Measurements from ENCODE around the gene ZNF184.

The ZNF184 gene

DNA sequence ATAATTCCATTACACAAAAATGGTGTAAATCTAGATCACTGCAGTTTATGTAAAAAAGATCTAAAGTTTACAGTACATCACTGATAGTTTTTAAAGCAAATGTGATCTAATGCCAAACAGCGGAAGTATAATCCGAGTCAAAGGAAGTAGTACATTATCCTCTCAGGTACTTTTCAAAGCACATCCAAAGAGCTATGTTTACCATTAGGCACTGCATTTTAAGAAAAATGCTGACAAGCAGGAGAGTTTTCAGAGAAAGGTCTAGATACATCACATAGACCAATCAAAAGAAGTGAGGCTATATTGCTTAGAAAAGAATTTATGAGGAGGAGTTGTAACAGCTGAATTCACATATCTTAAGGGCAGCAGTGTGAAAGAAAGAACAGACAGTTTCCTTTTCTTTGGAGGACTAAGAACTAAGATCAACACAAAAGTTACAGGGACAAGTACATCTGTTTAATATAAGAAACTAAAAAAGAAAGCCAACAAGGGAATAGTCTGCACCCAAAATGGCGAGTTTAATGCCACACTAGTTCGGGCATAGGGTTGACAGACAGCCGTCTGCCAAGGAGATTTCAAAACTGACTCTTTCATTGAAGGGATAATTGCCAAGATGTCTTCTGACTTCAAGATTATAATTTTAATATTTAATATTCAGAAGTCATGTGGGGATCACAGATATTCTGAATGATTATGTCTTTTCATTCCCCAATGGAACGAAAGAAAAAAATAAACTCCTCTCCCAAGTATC, 1.4 kb downstream of the ZNF184 start:
- peaks cover 12% of the 10 kb centered on the region for H3K36me3 ChIP-seq
- H3K9me3 ChIP-seq = no peaks in the 10 kb centered on the region
- H3K4me3 ChIP-seq (ENCODE audit: low read depth in 1 of 2, low read length in 1 of 2) = no peak overlapping the region
- H3K4me1 ChIP-seq (ENCODE audit: control insufficient read depth in 1 of 2, insufficient read depth in 1 of 2, low read depth in 1 of 2, low read length in 1 of 2) = peaks cover 7 to 17% of the 10 kb centered on the region in 2 experiments
- TF ChIP-seq, protein P1, sequence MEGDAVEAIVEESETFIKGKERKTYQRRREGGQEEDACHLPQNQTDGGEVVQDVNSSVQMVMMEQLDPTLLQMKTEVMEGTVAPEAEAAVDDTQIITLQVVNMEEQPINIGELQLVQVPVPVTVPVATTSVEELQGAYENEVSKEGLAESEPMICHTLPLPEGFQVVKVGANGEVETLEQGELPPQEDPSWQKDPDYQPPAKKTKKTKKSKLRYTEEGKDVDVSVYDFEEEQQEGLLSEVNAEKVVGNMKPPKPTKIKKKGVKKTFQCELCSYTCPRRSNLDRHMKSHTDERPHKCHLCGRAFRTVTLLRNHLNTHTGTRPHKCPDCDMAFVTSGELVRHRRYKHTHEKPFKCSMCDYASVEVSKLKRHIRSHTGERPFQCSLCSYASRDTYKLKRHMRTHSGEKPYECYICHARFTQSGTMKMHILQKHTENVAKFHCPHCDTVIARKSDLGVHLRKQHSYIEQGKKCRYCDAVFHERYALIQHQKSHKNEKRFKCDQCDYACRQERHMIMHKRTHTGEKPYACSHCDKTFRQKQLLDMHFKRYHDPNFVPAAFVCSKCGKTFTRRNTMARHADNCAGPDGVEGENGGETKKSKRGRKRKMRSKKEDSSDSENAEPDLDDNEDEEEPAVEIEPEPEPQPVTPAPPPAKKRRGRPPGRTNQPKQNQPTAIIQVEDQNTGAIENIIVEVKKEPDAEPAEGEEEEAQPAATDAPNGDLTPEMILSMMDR (IDR thresholded peaks at IDR 0.05) = no peak
- H3K27me3 ChIP-seq = no peaks in the 10 kb centered on the region
- H3K27ac ChIP-seq = no peak overlapping the region

DNA sequence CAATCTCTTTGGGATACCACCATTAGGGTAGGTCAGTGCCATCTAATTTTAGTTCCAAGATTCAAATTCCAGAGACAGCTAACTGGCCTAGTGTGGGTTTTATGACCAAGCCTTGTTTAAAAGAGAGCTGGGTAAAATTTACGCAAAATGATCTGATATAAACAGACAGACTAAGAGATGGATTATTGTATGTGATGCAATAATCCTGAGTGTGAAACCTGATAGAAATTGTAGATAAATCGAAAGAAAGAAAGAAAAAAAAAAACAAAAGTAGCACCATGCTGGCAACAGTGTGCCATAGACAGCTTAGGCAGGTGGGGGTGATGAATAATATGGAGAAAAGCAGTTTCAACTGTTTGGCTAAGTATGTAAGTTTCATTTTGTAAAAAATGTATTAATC, 2.9 kb downstream of the ZNF184 start:
- Histone ChIP-seq H3K27me3 (no peaks in the 10 kb centered on the region), H3K9me3 (no peaks in the 10 kb centered on the region), H3K4me3 (ENCODE audit: low read depth in 1 of 2, low read length in 1 of 2) (no peak overlapping the region), H3K4me1 (ENCODE audit: control insufficient read depth in 1 of 2, insufficient read depth in 1 of 2, low read depth in 1 of 2, low read length in 1 of 2) (peaks cover 7 to 17% of the 10 kb centered on the region in 2 experiments), H3K36me3 (peaks cover 22% of the 10 kb centered on the region), H3K27ac (no peak overlapping the region)
- TF ChIP-seq, protein P1 (IDR thresholded peaks at IDR 0.05) = no peak

DNA sequence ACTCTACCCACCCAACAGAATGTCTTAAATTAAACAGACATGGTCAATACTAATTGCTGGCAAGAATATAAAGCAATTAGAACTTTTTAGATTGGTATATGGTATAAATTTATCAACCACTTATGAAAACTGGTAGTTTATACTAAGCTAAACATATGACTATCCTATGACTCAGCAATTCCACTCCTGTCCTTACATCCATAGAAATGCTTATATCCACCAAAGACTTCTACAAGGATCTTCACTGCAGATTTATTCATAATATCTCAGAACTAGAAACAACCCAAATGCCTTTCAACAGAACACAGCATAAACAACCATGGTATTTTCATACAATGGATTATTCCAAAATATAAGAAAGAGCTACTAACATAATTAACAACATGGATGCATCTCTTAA, 4.6 kb downstream of the ZNF184 start:
- H3K27ac ChIP-seq = no peak overlapping the region
- peaks cover 7 to 13% of the 10 kb centered on the region in 2 experiments for H3K4me1 ChIP-seq (ENCODE audit: control insufficient read depth in 1 of 2, insufficient read depth in 1 of 2, low read depth in 1 of 2, low read length in 1 of 2)
- H3K4me3 ChIP-seq (ENCODE audit: low read depth in 1 of 2, low read length in 1 of 2) = no peak overlapping the region
- H3K36me3 ChIP-seq = peaks cover 22% of the 10 kb centered on the region
- no peaks in the 10 kb centered on the region for H3K9me3 ChIP-seq
- TF ChIP-seq, protein P1 (IDR thresholded peaks at IDR 0.05) = no peak
- no peaks in the 10 kb centered on the region for H3K27me3 ChIP-seq

DNA sequence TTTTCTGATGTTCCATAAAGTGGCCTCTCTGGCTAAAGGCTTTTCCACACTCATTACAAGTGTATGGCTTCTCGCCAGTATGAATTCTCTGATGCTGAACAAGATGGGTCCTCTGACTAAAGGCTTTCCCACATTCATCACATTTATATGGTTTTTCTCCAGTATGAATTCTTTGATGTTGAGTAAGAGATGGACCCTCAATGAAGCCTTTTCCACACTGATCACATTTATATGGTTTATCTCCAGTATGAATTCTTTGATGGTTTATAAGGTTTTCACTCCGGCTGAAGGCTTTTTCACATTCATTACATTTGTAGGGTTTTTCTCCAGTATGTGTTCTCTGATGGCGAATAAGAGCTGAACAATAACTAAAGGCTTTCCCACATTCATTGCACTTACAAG, 20.4 kb downstream of the ZNF184 start:
- Histone ChIP-seq H3K4me3 (ENCODE audit: low read depth in 1 of 2, low read length in 1 of 2) (no peak overlapping the region), H3K9me3 (peaks cover 61% of the 10 kb centered on the region)

DNA sequence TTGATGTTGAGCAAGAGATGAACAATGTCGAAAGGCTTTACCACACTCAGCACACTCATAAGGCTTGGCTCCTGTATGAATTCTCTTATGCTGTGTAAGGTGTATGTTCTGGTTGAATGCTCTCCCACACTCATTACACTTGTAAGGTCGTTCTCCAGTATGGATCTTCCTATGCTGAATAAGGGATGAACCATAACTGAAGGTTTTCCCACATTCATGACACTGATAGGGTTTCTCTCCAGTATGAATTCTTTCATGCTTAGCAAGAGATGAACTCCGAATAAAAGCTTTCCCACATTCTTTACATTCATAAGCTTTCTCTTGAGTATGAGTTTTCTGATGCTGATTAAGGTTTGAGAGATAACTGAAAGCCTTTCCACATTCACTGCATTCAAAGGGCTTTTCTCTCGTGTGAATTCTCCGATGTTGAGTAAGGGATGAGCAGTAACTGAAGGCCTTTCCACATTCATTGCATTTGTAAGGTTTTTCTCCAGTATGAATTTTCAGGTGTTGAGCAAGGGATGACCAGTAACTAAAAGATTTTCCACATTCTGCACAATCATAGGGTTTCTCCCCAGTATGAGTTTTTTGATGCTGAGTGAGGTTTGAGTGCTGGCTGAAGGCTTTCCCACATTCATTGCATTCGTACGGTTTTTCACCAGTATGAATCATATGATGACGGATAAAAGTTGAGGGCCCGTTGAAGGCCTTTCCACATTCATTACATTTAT, 21.1 kb downstream of the ZNF184 start:
- peaks cover 56% of the 10 kb centered on the region for H3K9me3 ChIP-seq
- peaks cover 39% of the 10 kb centered on the region for H3K36me3 ChIP-seq
- H3K27ac ChIP-seq = no peak overlapping the region
- H3K4me1 ChIP-seq (ENCODE audit: control insufficient read depth in 1 of 2, insufficient read depth in 1 of 2, low read depth in 1 of 2, low read length in 1 of 2) = no peaks in the 10 kb centered on the region
- H3K27me3 ChIP-seq = no peaks in the 10 kb centered on the region
- no peak overlapping the region for H3K4me3 ChIP-seq (ENCODE audit: low read depth in 1 of 2, low read length in 1 of 2)
- TF ChIP-seq, protein P1 (IDR thresholded peaks at IDR 0.05) = no peak

More for the DNA sequence above, 20.4 kb downstream of the ZNF184 start:
- Histone ChIP-seq H3K4me1 (ENCODE audit: control insufficient read depth in 1 of 2, insufficient read depth in 1 of 2, low read depth in 1 of 2, low read length in 1 of 2) (no peaks in the 10 kb centered on the region), H3K27ac (no peak overlapping the region), H3K27me3 (no peaks in the 10 kb centered on the region), H3K36me3 (peaks cover 46% of the 10 kb centered on the region)
- TF ChIP-seq, protein P1 (IDR thresholded peaks at IDR 0.05) = no peak

Measured in neutrophil (primary cell).